SK-N-SH (cell line): ENCODE measurements around the gene TECPR2.

ENCODE experiments used
- FOSL2 ChIP-seq: IDR thresholded peaks from 2 replicates; pipeline ENCODE4 v1.4.0; 2012; ENCODE audit warnings: low read depth, mild to moderate bottlenecking, moderate library complexity, borderline replicate concordance
- MXI1 ChIP-seq: IDR thresholded peaks from 2 replicates; pipeline ENCODE4 v1.6.1; 2012; ENCODE audit warnings: mild to moderate bottlenecking, low read depth, low read length, improper control_type of control experiment
- SIN3A ChIP-seq: IDR thresholded peaks from 2 replicates; pipeline ENCODE4 v1.6.1; 2012; ENCODE audit warnings: low read depth, mild to moderate bottlenecking, low read length, moderate library complexity, borderline replicate concordance
- SMC3 ChIP-seq: IDR thresholded peaks from 2 replicates; pipeline ENCODE4 v1.6.1; 2012; ENCODE audit warnings: low read depth, low read length, improper control_type of control experiment
- TF ChIP-seq, protein P1 (sequence below): fragments of 200-600 bp; sonication (generic); IDR thresholded peaks from 2 replicates; pipeline ENCODE4 v1.6.1; 2017; ENCODE audit warnings: antibody characterized with exemption, mild to moderate bottlenecking, moderate library complexity

DNA sequence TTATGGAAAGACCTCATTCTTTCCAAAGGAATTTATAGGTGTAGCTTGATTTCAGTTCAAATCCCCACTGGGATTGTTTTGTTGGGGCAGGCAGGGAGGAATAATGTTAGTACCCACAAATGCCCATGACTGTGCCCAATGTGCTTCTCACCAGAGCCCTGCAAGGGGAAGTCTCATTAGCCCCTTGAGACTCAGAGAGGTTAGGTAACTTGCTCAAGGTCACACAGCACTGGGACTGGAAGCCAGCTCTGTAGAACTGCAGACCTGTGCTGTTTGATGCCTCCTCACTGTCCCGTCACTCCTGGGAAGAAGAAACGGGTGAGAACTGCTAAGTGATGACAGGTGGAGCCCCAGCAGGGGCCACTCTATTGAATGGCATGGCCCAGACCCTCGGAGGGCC, 138.0 kb downstream of the TECPR2 start:
- TF ChIP-seq MXI1 (no peak), SIN3A (no peak), SMC3 (no peak), FOSL2 (no peak)
- TF ChIP-seq, protein P1, sequence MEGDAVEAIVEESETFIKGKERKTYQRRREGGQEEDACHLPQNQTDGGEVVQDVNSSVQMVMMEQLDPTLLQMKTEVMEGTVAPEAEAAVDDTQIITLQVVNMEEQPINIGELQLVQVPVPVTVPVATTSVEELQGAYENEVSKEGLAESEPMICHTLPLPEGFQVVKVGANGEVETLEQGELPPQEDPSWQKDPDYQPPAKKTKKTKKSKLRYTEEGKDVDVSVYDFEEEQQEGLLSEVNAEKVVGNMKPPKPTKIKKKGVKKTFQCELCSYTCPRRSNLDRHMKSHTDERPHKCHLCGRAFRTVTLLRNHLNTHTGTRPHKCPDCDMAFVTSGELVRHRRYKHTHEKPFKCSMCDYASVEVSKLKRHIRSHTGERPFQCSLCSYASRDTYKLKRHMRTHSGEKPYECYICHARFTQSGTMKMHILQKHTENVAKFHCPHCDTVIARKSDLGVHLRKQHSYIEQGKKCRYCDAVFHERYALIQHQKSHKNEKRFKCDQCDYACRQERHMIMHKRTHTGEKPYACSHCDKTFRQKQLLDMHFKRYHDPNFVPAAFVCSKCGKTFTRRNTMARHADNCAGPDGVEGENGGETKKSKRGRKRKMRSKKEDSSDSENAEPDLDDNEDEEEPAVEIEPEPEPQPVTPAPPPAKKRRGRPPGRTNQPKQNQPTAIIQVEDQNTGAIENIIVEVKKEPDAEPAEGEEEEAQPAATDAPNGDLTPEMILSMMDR, result no peak
